Omental fat pad (tissue), 4 donors: ENCODE data around the gene RASD2. TPM values are rescaled to one million over a fixed set of nuclear protein-coding genes. Genes with fewer than 3 reads are reported as not detected.

Source experiments
- ATAC-seq: fragments of 150-250 bp; one replicate; pipeline ENCODE4 v1.9.1; 2016; ENCODE audit warnings: mild to moderate bottlenecking, moderate library complexity; ENCODE audit not compliant: low FRiP score
- DNase-seq: peaks from one replicate; pipeline ENCODE4 v3.0.0-alpha.2; 2019; ENCODE audit warnings: low spot score
- CTCF ChIP-seq, 3 donors: fragments of 450-650 bp; IDR thresholded peaks; one replicate each; pipeline ENCODE4 v1.5.1; 2016 to 2017; ENCODE audit warnings: antibody characterized with exemption in 3 of 3, mild to moderate bottlenecking in 3 of 3, moderate library complexity in 2 of 3
- total RNA-seq, 4 donors: library from RNA; depleted of rRNA; stranded (reverse); fragments of >200 nt; gene quantifications; one replicate each; pipeline ENCODE4 v1.1.0, GENCODE V29; 2016

The RASD2 gene
- total RNA-seq, 4 donors from 2014 or later = 0.19 to 2.8 (median 0.57) TPM

- ATAC-seq (no peak), DNase-seq (no peak)
- TF ChIP-seq CTCF (IDR thresholded peaks at IDR 0.05) = no peak
Observed at GRCh38 chr22:35525687-35526332, 14.8 kb upstream of the RASD2 start.

GRCh38 chr22:35526333-35526979, 14.2 kb upstream of the RASD2 start:
- ATAC-seq = no peak
- TF ChIP-seq CTCF (IDR thresholded peaks at IDR 0.05) = no peak
- DNase-seq = no peak

DNA sequence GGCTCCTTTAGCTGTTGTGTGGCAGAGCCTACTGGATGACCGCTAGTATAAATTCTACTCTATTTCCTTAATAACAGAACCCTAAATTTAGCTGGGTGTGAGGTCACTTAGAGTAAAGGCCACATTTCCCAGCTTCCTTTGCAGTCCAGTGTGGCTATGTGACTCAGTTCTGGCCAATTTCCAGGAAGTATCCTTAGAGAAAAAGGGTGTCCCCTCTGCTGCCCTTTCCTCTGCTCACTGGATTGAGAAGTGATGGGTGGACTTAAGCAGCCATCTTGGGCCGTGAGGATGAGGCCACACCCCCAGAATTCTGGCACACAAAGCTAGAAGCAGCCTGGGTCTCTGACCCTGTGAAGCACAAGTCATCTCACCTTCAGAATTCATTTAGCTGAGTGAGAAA, 11.7 kb upstream of the RASD2 start:
- no peak for ATAC-seq
- no peak for TF ChIP-seq CTCF (IDR thresholded peaks at IDR 0.05)

GRCh38 chr22:35530700-35531099, 9.9 kb upstream of the RASD2 start:
- DNase-seq = no peak
- no peak for ATAC-seq
- TF ChIP-seq CTCF (IDR thresholded peaks at IDR 0.05) = no peak

More for the DNA sequence above, 11.7 kb upstream of the RASD2 start:
- DNase-seq = no peak

GRCh38 chr22:35531202-35531601, 9.4 kb upstream of the RASD2 start:
- ATAC-seq (no peak), DNase-seq (no peak)
- TF ChIP-seq CTCF (IDR thresholded peaks at IDR 0.05) = no peak

DNA sequence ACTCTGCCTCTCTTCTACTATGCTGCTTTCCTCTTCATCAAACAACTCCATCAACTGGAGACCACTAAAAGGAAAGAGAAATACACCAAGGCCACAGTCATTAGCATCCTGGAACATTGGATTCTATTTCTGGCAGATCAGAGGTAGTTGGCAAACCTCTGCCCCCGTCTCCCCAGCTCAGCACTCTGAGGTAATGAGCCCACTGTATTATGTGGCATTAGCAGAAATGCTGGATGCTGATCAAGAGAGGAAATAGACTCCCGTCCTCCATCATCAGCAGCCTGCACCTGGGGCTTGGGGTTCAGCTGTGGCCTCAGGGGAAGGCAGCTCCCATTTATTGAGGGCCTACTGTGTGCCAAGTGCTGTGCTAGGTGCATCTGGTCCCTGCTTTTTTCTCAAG, 9.0 kb upstream of the RASD2 start:
- DNase-seq (no peak), ATAC-seq (no peak)
- no peak for TF ChIP-seq CTCF (IDR thresholded peaks at IDR 0.05)
